GM13976 (cell line): Measurements from ENCODE around the gene WDR26.

Source experiments
- DNase-seq: peaks from one replicate; pipeline ENCODE4 v3.0.0; 2012; ENCODE audit warnings: low spot score
- in situ Hi-C: fragments of 300-500 bp; cut with MboI; formaldehyde crosslinking; loops from one replicate; pipeline ENCODE4 v1.12.0; 2022; ENCODE audit warnings: low sequenced_read_pairs, mixed read lengths, inconsistent platforms; ENCODE audit not compliant: unreplicated experiment
- TF ChIP-seq, protein P1 (sequence below): IDR thresholded peaks from 2 replicates; pipeline ENCODE4 v1.5.1; 2012; ENCODE audit warnings: borderline replicate concordance, mild to moderate bottlenecking; ENCODE audit not compliant: insufficient read depth; ENCODE audit errors: extremely low read depth, missing control alignments, control extremely low read depth

Gene WDR26

DNA sequence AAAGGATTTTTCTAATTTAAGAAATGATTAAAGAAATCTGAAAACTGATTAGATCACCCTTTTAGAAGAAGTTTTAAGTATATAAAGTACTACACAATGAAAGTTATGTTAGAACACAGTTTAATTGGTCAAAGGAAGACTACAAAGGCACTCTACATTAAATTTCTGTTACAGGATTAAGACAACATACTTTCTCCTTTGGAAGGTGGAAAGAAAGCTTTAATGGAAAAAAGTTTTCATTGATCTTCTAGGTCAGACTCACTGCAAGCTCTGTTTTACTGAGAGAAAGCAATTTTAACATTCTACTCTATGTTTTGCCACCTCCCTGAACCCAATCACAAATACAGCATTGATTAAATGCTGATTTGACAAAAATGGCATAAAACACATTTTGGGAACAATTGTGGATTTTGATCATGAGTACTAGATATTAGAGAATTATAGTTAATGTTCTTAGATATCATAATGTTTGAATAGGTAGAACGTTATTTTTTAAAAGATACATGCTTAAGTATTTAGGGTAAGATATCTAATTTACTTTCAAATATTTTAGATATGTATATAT is 32.0 kb downstream of the WDR26 start:
- in situ Hi-C loops: no loop called here
- TF ChIP-seq, protein P1, sequence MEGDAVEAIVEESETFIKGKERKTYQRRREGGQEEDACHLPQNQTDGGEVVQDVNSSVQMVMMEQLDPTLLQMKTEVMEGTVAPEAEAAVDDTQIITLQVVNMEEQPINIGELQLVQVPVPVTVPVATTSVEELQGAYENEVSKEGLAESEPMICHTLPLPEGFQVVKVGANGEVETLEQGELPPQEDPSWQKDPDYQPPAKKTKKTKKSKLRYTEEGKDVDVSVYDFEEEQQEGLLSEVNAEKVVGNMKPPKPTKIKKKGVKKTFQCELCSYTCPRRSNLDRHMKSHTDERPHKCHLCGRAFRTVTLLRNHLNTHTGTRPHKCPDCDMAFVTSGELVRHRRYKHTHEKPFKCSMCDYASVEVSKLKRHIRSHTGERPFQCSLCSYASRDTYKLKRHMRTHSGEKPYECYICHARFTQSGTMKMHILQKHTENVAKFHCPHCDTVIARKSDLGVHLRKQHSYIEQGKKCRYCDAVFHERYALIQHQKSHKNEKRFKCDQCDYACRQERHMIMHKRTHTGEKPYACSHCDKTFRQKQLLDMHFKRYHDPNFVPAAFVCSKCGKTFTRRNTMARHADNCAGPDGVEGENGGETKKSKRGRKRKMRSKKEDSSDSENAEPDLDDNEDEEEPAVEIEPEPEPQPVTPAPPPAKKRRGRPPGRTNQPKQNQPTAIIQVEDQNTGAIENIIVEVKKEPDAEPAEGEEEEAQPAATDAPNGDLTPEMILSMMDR: no peak
- DNase-seq: no peak

DNA sequence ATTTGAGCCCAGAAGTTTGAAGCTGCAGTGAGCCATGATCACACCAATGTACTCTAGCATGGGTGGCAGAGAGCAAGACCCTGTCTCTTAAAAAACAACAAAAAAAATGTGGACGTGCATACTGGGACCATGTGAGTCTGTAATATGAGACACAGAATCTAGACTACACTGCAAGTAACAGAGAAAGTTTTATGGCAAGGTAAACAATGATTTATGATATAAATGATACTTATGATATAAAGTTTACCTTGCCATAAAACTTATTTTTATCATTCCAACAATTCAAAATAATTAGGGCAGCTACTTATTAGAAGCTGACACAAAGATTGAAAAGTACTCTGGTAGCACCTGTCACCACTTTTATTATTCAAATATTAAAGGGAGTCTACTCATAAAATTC is 34.7 kb downstream of the WDR26 start:
- in situ Hi-C loops: no loop called here
- no peak for DNase-seq
- TF ChIP-seq, protein P1: no peak

DNA sequence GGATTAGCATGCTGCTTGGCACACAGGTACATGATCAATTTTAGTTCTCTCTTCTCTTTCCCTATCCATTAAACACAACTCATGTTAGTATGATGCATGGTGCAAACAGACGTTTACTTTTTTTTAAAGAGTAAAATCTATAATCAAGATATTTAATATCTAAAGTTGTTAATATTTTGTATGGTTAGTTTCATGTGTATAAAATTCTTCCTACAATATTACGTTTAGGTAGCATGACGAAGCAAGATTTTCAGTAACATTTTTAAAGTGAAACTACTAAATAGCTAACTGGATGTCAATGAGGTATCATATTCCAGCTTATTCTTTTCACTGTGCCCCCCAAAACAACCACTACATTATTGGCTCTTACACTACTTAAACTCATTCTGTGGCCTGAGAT is 41.3 kb downstream of the WDR26 start:
- TF ChIP-seq, protein P1: no peak
- in situ Hi-C loops: no loop called here

DNA sequence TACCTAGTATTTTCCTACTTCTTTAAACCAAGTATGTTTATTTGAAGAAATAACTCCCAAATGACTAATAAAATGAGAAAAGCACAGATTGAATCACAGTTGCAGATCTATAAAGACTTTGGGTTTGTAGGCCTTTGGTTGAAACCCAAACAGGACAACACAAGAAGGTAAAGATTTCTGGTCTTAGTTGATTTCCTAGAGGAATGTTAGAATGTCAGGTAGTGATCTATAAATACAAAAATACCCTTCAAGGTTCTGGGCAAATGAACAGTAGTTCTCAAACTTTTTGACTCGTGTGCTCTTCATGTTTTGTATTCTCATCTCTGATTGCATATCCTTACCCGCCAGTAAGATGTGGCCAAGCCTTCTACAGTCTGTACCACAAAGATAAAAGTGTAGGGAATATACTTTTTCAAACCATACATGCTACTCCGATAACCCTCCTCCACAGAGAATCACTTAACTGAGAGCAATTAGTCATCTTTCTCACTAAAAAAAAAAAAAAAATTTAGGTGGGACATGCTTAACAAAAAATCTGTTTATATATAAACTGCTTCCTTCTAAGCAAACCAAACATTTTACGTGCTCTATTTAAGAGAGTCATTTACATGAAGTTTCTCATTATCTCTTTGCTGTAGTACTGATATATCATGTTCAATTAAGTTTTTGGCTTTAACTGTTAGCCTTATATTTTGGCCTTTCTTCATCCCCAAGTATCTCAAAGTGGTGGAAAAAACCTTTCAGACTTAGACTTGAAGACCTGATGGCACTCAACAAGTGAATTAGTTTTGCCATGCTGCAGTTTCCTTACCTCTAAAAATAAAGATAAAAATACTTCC is 42.0 kb downstream of the WDR26 start:
- in situ Hi-C loops: no loop called here
- TF ChIP-seq, protein P1: no peak
- no peak for DNase-seq

More for the DNA sequence above, 41.3 kb downstream of the WDR26 start:
- DNase-seq: no peak

DNA sequence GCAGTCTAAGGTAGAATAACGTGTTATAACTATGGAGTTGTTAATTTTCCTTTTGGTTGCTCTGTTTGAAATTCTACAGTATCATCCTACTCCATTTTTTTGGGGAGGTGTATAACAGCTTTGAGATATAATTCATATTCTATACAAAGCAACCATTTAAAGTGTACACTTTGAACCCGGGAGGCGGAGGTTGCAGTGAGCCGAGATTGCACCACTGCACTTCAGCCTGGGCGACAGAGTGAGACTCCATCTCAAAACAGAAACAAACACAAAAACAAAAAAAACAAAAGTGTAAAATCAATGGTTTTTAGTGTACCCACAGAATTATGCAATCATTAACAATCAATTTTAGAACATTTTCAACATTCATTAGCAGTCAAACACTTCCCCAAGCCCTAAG is 44.1 kb downstream of the WDR26 start:
- in situ Hi-C loops: no loop called here
- no peak for DNase-seq
- TF ChIP-seq, protein P1: no peak

DNA sequence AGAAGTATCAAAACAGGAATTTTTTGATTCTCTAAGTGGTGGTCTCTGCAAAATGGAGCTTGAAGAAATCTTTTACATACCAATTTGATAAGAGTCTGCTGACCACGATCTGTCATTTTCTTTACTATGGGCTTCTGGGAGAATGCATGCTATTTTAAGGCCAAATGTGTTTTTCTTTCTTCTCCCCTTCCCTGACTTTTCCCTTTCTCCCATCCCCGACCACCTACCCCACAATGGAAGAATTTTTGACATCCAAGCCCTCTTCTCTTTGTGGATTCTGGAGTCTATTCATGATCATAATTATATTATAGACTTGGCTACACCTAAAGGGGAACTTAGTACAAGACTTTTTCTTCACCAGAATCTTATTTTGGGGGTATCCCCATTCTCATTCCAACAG is 46.7 kb downstream of the WDR26 start:
- TF ChIP-seq, protein P1: no peak
- no peak for DNase-seq
- in situ Hi-C loops: no loop called here
